NCI-H2107 (cell line): ENCODE measurements around the gene ARHGAP30.
"Not testable (repeated sequence)": the region's sequence is repeated elsewhere in the genome, so short reads cannot be mapped to it uniquely, and the experiment has no call there.

Experiments
- DNase-seq: peaks from one replicate; lab custom pipeline; 2025; lab: John Stamatoyannopoulos, UW

Gene ARHGAP30

DNA sequence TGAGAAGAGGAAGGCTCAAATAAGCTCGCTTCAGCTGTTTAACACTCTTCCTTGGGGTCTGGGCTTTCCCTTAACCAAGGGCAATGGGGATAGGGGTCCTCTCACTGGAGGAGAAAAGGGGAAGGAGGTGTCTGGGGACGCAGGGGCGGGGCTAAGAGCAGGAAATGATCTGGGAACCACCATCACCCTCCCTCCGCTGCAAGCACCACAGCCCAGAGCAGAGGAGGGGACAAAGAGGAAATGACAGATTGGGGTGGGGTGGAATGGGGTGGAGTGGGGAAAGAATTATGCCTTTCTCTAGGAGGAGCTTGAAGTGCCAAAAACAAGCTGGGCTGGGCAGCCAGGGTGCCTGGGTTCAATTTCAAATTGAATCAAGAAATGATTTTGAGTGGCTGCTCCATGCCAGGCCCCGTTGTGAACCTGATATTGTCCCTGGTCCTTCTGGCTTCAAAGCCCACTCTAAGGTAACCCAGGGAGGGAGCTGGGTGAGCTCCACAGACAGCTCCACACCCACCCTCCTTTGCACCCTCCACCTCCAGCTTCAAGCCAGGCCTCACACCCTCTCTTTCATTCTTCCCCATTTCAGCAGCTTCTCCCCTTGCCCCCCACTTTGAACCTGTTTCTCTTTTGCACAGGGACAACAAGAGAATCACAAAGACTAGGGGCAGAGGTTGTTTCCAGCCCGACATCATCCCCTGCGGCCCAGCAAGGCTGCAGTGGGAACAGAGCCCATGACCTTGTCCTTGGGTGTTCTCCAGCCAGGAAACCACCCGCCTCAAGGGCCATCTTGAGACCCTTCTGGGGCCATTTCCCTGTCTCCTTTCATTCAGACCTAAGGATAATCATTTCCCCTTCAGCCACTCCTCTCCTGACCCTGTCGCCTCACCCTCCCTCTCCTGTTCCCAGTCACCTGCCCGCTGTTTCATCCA, 1.1 kb downstream of the ARHGAP30 start:
- no peak for DNase-seq

DNA sequence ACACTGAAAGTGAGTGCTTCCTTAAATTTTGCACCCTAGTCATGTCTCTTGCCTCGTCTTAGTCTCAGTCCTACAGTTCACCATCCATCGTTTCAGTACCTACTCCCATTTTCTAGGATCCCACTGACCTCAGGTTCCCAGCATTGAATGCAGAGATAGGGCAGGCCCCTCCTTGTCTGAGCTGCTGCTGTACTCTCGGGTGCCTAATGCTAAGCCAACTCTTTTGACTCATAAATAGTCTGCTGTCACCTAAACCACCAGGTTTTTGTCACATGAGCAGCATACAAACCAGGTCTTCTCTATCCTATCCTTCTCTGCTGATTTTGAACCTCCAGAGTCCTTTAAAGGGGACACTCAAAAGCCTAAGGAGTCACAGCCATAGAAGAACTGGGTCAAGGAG, 3.0 kb downstream of the ARHGAP30 start:
- DNase-seq, result no peak

DNA sequence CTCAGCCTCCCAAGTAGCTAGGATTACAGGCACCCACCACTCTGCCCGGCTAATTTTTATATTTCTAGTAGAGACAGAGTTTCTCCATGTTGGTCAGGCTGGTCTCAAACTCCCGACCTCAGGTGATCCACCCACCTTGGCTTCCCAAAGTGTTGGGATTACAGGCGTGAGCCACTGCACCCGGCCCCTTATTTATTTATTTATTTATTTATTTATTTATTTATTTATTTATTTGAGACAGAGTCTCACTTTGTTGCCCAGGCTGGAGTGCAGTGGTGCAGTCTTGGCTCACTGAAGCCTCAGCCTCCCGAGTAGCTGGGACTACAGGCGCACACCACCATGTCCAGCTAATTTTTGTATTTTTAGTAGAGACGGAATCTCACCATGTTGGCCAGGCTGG, 4.0 kb downstream of the ARHGAP30 start:
- DNase-seq, result not testable (repeated sequence)

DNA sequence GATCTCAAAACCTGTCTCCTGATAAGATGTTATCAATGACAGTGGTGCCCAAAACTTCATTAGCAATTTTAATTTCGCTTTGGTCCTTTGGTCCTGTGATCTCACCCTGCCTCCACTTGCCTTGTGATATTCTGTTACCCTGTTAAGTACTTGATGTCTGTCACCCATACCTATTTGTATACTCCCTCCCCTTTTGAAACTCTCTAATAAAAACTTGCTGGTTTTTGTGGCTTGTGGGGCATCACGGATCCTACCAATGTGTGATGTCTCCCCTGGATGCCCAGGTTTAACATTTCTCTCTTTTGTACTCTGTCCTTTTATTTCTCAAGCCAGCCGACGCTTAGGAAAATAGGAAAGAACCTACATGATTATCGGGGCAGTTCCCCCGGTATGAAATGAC, 5.8 kb downstream of the ARHGAP30 start:
- not testable (repeated sequence) for DNase-seq

DNA sequence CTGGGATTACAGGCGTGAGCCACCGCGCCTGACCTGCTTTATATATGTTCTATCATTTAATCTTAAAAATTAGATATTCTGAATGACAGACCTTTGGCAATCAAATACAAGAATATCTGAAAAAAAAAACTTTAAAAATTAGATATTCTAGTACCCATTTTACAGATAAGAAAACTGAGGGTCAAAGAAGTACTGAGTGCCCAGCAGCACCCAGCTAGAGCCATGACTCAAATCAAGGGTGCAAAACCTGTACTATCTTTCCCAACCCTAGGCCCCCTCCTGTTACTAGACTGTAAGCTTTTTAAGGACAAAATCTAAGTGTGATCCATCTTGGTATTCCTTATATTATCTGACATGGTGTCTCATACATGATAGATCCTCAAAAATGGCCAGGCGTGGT, 8.3 kb downstream of the ARHGAP30 start:
- no peak for DNase-seq

DNA sequence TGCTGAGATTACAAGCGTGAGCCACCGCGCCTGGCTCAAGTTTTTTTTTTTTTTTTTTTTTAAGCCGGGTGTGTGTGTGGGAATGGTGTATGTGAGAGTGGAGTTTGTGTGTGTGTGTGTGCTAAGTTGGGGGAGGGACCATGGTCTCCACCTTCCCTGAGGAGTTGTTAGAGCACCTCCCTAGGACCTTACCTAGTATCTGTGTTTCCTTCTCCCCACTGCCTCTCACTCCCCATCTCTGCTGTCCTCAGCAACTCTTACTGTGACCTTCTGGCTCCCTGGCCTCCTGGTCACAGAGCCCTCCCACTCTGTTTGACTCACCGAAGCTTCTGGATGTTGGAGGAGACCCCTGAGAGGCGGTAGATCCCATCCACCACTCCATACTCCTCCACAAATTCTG, 10.4 kb downstream of the ARHGAP30 start:
- no peak for DNase-seq

DNA sequence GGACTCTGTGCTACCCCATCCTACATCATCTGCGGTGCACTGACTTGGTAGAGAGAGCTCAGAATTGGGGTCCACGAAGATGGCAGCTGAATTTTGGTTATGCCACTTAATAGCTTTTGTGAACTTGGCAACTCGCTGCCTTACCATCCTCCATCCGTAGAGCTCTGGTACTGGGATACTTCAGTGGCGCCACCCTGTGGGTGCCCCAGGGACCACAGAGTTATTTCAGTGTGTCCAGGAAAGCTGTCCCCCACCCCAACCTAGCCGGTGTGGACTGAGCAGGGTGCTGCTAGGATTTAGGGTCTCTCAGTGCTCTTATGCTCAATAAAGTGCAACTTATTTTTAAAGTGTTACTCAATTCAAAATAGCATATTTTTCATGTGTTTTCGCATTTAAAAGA, 14.9 kb downstream of the ARHGAP30 start:
- DNase-seq, result no peak

DNA sequence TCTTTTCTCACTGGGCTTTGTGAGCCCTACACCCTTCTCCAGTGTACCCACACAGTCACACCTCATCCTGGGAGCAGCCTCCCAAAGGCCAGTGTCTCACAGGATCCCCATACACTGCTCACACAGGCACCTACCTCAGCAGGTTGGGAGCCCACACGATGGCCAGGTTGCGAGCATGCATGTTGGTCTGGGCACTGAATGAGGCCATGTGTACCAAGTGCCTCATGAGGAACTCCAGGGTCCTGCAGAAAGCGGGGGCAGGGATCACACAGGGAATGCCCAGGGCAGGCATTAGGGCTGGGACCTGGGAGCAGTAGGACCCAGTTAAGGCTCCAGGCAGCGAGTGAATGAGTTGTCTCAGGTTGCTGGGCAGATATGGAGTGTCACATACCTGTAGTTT, 15.5 kb downstream of the ARHGAP30 start:
- DNase-seq, result no peak

DNA sequence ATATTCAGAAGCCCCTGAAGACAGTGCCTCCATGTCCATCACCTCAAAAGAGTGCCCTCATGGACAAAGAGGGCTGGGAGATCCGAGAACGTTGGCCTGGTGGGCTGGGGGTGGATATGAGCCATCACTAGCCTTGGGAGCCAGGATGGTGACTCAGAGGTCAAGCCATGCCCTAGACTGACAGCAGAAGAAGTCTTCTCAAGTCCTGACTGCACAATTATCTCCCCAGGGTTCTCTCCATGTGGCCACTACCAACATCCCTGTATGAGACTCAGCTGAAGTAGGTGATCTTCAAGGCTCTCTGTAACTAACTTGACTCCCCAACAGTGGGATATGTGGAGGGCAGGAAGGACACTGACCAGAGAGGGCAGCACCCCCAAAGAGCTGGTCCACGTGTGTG, 16.8 kb downstream of the ARHGAP30 start:
- no peak for DNase-seq

DNA sequence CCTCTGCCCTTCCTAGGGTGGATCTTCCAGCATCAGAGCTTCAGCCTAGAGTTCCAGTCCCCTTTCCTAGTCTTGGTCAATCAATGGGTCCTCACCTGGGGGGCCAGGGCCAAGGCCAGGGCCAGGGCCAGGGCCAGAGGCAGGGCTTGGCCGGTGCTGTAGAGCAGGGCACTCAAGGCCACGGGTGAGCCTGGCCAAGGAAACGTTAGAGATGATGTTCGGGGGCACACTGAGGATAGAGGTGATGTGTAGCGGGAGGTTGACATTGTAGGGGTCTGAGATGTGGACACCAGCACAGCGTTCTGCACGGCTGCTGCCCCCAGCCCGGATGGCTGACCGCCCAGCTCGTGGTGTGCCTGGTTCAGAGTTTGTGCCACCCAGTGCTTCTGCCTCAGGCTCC, 18.5 kb downstream of the ARHGAP30 start:
- DNase-seq, result no peak

DNA sequence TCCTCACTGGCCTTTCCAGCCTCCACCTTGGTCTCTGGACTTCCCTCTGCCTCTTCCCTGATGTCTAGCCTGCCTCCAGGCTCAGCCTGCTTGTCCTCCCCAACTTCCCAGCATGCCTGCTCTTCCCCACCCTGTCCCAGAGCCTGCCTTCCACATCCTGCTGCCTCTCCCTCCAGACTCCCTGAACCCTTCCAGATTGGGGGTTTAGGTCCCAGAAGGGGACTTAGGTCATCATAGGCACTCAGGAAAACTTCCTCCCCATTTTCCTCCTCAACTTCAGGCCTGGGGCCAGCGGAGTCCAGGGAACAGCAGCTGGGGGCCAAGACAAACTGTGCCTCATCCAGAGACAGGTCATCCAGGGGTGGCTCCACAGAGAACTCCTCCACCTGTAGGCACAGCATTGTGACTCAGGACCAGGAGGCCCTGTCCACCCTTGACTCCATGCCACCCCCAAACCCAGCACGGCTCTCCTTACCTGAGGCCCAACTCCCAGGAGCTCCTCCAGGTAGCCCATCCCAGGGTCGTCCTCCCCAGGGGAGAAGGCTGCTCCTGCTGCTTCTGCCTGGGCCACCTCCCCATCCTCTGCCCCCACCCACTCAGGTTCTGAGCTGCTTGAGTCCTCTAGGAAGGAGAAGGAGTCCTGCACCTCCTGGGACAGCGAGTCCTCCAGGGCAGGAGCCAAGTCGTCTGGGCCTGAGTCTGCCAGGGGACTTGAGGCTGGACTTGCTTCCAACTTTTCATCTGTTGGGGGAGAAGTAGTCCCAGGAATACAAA, 20.6 kb downstream of the ARHGAP30 start:
- DNase-seq, result no peak

DNA sequence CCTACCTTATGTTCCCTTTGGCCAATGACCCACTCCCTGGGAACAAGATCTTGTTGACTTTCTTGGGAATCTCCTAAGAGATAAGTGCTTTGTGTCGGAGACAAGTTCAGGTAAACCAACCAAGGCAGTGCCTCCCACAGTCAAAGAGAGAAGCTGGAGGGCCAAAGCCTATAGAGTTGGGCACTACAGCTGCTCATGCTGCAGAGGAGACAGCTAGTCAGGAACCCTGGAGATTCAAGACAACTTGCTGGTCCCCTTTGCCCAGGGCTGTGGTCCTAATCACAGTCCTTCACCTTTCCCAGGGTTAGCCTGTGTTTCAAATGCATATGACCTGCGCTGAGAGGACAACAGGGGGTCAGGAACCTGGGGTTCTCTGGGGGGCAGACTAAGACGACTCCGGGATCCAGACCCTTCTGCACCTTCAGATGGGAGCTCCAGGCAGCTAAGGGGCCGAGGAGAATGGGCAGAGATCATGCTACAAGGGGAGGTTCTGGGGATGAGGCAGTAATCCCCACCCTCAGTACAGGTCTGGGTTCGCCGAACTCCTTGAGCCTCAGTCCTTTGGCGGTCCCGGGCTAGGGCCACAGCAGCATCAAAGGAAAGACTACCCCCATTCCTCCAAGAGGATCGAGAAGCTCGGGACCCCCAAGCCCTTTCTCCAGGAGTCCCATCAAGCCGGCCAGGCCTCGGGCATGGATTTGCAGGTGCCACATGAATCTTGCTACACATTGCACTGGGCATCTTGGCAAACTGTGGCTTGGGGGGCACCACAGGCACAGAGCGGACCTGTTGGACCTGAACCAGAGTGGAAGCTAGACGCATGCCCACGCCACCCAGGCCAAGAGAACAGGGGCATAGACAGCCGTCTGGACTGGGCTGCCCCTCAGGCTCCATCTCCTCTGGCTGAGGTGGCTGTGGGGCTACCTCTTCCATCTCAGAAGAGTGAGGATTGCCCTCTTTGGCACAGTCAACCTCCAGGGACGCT, 22.0 kb downstream of the ARHGAP30 start:
- no peak for DNase-seq

DNA sequence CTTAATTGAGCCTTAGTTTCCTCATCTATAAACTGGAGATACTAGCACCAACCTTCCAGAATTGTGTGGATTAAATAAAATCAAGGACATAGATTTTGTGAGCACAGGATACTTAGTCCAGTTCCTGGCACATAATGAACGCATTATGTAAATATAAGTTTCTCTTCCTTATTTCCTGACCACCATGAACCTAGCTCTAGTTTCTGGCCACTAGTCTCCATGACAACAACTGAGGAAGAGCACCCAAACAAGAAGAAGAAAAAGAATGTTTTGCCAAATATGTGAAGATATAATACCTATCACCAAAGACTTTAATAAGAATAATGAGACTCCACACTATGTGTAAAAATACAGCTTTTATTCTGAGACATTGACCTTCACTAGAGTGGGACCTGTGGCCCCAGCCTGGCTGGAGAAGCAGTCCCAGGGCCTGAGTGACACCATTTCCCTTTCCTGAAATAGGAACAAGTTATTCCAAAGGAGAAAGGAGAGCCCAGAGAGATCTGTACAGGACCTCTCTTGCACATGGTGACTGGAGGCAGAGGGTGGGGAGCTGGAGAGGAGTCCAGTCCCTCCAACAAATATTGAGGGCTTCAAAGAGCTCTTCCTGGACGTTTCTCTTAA, 23.0 kb downstream of the ARHGAP30 start:
- no peak for DNase-seq

DNA sequence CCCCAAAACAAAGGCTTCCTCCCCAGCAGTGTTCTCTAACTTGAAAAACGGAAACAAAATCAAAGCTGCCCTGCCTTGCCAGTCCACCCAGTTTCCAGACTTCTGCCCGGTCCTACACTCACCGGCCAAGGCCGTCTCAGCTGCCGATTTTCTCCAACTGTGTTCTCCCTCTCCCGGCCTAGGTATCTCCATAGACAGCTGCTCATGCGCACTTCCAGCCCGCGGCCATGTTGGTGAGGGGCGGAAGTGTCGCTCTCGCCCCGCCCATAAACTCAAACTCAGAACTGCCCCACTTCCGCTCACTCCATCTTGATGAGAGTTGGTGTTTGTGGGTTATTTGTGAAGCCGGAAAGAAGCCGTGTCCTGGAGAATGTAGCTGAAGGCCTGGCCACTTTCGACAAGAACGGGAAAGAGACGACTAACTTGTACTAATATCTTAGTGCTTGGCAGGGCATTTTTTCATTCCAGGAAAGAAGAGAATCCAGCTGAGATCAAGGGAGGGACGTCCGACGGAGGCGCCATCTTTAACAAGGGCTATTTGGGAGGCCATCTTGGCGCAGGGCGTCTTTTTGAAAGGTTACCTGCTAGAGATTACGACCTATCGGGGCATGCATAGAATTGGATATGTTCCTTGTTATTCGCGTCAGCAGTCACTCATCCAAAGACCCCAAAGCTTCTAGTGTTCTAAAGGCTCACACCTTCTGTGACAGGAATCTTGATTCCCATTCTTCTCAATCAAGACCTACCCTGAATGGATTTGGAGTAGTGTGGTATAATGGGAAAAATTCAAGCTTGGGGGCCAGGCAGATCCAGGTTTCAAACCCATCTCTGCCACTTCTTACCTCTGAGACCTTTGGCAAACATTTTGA, 23.7 kb downstream of the ARHGAP30 start, which contains the start of gene USF1:
TSS of gene USF1 (minus strand) at position 242 of the 869 bp plus-strand sequence. CDS start 2,702 bp downstream, outside the sequence.
- peak; percentile 97 for DNase-seq

DNA sequence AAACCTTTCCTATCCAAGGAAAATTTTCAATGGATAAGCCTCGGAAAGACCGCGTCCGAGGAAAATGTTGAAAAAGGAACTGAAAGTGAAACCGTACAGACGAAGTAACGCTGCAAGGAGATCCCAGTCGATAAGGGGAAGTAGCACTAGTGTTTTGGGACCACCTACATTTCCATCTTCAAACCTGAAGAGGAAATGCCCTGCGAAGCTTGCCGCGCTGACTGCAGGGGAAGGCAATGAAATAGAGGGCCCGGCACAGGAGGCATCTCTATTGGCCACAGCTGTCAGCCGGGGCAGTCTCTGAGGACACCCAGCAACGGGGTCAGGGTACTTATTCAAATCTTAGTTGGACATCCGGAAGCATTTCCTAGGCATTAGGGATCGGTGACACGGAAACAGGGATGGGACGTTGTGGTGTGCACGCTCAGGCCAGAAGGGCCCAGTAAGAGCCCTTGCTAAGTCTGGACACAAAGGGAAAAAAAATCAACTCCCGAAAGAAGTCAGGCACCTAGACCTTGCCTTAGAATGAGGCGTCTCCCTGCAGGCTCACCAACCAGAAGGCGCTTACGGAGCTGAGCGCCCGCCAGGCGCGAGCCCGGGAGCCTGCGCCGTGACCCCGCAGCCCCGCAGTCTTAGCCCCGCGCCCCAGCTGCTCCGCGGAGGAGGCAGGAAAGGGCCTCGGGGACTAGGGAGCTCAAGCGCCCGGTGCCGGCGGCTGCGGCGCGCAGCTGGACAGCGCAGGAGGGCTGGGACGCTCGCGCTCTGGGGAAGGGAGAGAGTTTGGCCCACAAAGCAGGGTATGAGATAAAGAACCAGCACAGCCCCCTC, 24.6 kb downstream of the ARHGAP30 start:
- DNase-seq, result peak; percentile 48

DNA sequence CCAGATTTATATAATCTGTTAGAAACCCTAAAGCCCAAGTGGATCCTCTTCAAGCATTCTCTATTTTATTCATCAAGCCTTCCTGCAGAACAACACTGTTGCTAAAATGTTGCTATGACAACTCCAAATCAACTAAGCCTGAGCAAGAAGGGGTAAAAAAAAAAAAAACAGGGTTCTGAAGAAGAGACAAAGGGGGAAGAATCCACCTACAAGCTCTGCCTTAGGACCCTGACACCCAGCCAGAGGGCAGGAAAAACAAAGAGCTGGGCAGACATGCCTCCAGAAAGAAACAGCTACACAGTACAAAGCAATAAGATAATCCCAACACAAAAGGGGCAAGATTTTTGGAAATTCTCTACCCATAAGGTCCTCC, 25.2 kb downstream of the ARHGAP30 start:
- no peak for DNase-seq

DNA sequence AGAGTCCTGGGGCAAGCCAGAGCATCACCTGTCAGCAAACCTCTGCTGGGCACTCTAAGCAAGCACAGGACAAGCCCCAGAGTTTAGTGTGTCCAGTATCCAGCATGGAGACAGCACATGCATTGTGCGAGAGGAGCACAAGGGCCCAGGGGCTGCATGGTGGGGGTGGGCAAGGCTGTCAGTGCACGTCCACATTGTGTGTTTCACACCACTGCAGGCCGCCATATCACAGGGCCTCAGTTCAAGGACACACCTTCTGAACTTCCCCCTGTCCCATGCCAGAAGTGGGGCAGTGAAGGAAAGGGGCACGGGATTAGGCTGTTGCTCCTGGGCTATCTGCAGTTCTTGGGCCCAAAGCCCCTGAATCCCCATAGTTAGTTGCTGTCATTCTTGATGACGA, 30.1 kb downstream of the ARHGAP30 start:
- no peak for DNase-seq

DNA sequence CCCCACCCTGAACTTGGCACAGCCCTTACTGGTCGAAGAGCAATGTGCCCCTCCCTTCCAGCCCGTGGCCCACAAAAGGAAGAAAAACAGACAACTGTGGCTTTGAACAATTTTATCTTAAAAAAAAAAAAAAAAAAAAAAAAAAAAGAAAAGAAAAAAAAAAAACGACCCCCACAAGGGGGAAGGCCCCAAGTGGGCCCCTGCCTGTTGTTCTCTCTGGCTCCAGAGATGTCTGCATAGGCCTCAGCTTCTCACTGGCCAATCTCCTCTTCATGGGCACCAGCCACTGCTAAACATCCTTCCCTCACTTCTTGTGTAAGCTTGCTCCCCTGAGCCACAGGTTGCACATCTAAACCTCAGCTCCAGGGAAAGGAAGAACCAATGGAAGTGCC, 30.5 kb downstream of the ARHGAP30 start:
- DNase-seq, result no peak

DNA sequence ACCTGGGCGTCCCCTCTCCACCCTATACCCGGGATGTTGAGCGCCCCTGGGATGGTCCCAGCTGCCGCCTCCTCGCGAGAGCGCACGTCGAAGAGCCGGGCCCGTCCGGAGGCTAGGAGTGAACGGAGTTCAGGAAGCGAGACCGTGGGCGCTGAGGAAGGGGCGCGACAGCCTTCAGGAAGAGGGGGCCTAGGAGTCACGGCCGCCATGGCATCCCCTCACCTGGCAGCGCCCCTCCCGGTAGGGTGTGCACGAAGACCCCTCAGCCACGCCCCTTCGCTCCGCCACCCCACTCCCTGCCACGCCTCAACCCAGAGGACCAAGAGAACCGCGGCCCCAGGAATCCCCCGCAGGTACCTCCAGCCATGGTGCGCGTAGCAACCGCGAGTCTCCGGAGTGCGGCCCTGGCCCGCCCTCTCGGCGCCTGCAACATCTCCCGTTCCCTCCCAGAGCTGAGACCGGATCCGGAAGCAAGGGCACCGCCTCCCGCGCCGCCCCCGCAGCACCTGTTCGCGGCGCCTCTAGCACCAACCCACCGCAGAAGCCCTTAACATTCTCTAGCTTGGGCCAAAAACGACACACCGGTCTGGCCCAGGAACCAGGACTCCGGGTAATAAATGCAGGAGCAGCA, 31.1 kb downstream of the ARHGAP30 start, which contains the start of gene TSTD1:
TSS of gene TSTD1 (minus strand) at position 442 of the 631 bp plus-strand sequence. CDS start at position 367, 75 bp downstream.
- peak; percentile 46 for DNase-seq
